Measurements from ENCODE around the gene HOXB6.

The HOXB6 gene

GRCh38 chr17:48551214-48551555 is 53.6 kb downstream of the HOXB6 start:
- DNase-seq = no peak

- DNase-seq = no peak
Observed at GRCh38 chr17:48550502-48551213, 54.1 kb downstream of the HOXB6 start.

- no peak for DNase-seq
Observed at GRCh38 chr17:48549914-48550501, 54.8 kb downstream of the HOXB6 start.

- no peak for DNase-seq
Observed at GRCh38 chr17:48549281-48549630, 55.5 kb downstream of the HOXB6 start.

GRCh38 chr17:48548523-48549280 is 56.1 kb downstream of the HOXB6 start:
- DNase-seq = no peak

- no peak for DNase-seq
Observed at GRCh38 chr17:48547808-48548522, 56.8 kb downstream of the HOXB6 start.

- no peak for DNase-seq
Observed at GRCh38 chr17:48546924-48547807, 57.6 kb downstream of the HOXB6 start.

- no peak for DNase-seq
Observed at GRCh38 chr17:48546137-48546923, 58.5 kb downstream of the HOXB6 start.

Measured in activated CD8-positive, alpha-beta memory T cell treated with anti-CD3 and anti-CD28 coated beads for 24 hours (primary cell).